Effector memory CD8-positive, alpha-beta T cell (primary cell): ENCODE data around the gene OPTC.
A peak's percentile ranks its signal among the peaks of the same experiment; 100 is the strongest.

Experiments
- ATAC-seq: fragments of 150-1000 bp; cut with Tn5 transposase; replicated peaks from 2 replicates; pipeline ENCODE4 v1.10.0; 2021; ENCODE audit warnings: mild to moderate bottlenecking, moderate library complexity
- DNase-seq, 3 experiments: peaks; one replicate each; pipeline ENCODE4 v3.0.0; 2021
- H3K27ac Mint-ChIP-seq, 2 donors: one replicate each; pipeline ENCODE4 v1.8.0; 2022; ENCODE audit warnings: mild to moderate bottlenecking in 2 of 2, mixed read lengths in 2 of 2, moderate library complexity in 2 of 2
- H3K27me3 Mint-ChIP-seq, 2 donors: one replicate each; pipeline ENCODE4 v1.8.0; 2022; ENCODE audit warnings: mixed read lengths in 2 of 2
- H3K36me3 Mint-ChIP-seq: one replicate; pipeline ENCODE4 v1.8.0; 2022; ENCODE audit warnings: mild to moderate bottlenecking, moderate library complexity, mixed read lengths; ENCODE audit not compliant: insufficient read depth
- H3K4me1 Mint-ChIP-seq, 2 donors: one replicate each; pipeline ENCODE4 v1.8.0; 2022; ENCODE audit warnings: low read depth in 2 of 2, mixed read lengths in 2 of 2
- H3K4me3 Mint-ChIP-seq, 2 donors: one replicate each; pipeline ENCODE4 v1.8.0; 2022; ENCODE audit warnings: mild to moderate bottlenecking in 2 of 2, mixed read lengths in 2 of 2, moderate library complexity in 2 of 2
- H3K9me3 Mint-ChIP-seq, 2 donors: one replicate each; pipeline ENCODE4 v1.8.0; 2022; ENCODE audit warnings: mixed read lengths in 2 of 2

OPTC gene

DNA sequence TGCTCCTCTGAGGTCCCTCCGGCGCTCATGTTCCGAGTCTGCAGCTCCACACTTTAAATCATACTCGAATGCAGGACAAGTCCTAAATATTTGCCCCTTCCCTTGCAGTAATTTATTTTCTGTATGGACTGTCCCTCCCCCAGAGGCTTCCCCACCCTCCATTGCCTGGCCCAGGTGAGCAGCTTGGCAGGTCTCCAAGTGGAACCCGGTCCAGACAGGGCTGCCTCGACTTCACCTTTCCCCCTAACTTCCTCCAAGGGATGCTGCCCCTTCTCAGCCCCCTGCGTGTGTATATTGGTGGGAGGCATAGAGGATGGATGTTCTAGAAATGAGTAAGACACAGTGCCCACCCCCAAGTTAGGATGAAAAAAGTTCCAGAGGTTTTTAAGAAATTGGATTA, 5.4 kb upstream of the OPTC start:
- Mint-ChIP-seq H3K27me3 (peaks cover 27 to 29% of the 10 kb centered on the region in 2 donors), H3K9me3 (no peaks in the 10 kb centered on the region), H3K4me1 (peaks cover 3 to 6% of the 10 kb centered on the region in 2 donors), H3K4me3 (peak overlapping the region; percentile 23 to 24), H3K27ac (no peak overlapping the region), H3K36me3 (no peaks in the 10 kb centered on the region)
- ATAC-seq (no peak), DNase-seq (no peak)

DNA sequence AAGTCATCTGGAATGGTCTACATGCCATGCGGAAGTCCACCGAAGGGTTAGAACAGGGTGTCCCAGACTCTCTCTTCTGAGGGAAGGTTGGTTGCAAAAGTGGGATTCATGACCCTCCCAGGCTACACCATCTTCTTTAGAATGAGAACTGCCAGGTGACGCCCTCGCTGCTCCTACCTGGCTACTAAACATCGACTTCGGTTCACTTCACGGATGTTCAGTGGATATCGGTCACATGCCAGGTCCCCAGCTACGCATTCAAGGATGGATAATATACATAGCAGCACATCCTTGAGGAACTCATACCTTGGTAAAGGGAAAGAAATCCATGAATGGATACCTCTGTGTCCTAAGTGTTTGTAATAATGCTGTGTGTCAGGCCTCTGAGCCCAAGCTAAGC, 3.3 kb upstream of the OPTC start:
- Mint-ChIP-seq H3K36me3 (no peaks in the 10 kb centered on the region), H3K9me3 (no peaks in the 10 kb centered on the region), H3K27me3 (peaks cover 34 to 37% of the 10 kb centered on the region in 2 donors), H3K4me3 (no peak overlapping the region), H3K27ac (no peak overlapping the region), H3K4me1 (peaks cover 3 to 6% of the 10 kb centered on the region in 2 donors)
- DNase-seq (no peak), ATAC-seq (no peak)

- Mint-ChIP-seq H3K27me3 (peaks cover 37 to 39% of the 10 kb centered on the region in 2 donors), H3K36me3 (no peaks in the 10 kb centered on the region), H3K4me1 (peaks cover 3 to 6% of the 10 kb centered on the region in 2 donors), H3K9me3 (no peaks in the 10 kb centered on the region), H3K4me3 (no peak overlapping the region), H3K27ac (no peak overlapping the region)
- ATAC-seq = no peak
- DNase-seq = no peak
Measured at GRCh38 chr1:203491664-203492063, 2.3 kb upstream of the OPTC start.

DNA sequence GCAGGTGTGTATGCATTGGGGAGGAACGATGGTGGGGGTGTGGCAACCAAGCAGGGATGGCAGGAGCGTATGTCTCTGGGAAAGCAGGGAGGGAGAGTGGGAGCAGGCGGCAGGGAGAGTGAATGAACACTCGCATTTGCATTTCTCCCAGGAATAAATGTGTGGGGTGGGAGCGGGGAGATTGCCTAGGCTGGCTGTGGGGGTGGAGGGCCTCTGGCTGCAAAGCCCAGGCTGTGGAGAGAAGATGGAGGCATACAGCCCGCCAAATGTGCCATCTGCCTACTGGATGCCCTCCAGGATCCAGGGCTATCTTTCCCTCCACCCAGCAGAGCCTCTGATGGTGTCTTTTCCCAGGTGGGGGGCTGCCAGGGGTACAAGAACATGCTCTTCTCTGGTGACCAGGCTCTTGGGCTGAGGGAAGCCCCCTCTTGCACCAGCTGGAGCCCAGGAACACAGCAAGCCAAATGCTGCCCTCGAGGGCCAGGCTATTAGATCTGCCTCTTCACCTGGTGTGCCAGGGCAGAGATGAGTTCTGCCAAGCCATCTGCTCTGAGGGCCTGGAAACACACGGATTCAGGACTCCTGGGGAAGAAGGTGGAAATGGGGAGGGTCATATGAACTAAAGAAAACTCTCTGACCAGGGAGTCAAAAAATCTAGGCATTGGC, 1.7 kb upstream of the OPTC start:
- no peaks in the 10 kb centered on the region for H3K36me3 Mint-ChIP-seq
- ATAC-seq = no peak
- DNase-seq = no peak
- H3K4me1 Mint-ChIP-seq = peaks cover 3 to 5% of the 10 kb centered on the region in 2 donors
- no peak overlapping the region for H3K4me3 Mint-ChIP-seq
- peaks cover 37 to 42% of the 10 kb centered on the region in 2 donors for H3K27me3 Mint-ChIP-seq
- no peaks in the 10 kb centered on the region for H3K9me3 Mint-ChIP-seq
- H3K27ac Mint-ChIP-seq = no peak overlapping the region

- ATAC-seq = no peak
- Mint-ChIP-seq H3K36me3 (no peaks in the 10 kb centered on the region), H3K27ac (no peak overlapping the region), H3K4me3 (no peak overlapping the region), H3K4me1 (peaks cover 2 to 3% of the 10 kb centered on the region in 2 donors), H3K27me3 (peaks cover 37 to 42% of the 10 kb centered on the region in 2 donors), H3K9me3 (no peaks in the 10 kb centered on the region)
- no peak for DNase-seq
Measured at GRCh38 chr1:203492748-203493130, 1.2 kb upstream of the OPTC start.

- no peak for ATAC-seq
- H3K9me3 Mint-ChIP-seq = no peaks in the 10 kb centered on the region
- H3K4me1 Mint-ChIP-seq = peaks cover 2% of the 10 kb centered on the region in 2 donors
- H3K27ac Mint-ChIP-seq = no peak overlapping the region
- no peak overlapping the region for H3K4me3 Mint-ChIP-seq
- no peak for DNase-seq
- H3K27me3 Mint-ChIP-seq = peaks cover 35 to 42% of the 10 kb centered on the region in 2 donors
- H3K36me3 Mint-ChIP-seq = no peaks in the 10 kb centered on the region
Measured at GRCh38 chr1:203495845-203496244, 1.9 kb downstream of the OPTC start.

DNA sequence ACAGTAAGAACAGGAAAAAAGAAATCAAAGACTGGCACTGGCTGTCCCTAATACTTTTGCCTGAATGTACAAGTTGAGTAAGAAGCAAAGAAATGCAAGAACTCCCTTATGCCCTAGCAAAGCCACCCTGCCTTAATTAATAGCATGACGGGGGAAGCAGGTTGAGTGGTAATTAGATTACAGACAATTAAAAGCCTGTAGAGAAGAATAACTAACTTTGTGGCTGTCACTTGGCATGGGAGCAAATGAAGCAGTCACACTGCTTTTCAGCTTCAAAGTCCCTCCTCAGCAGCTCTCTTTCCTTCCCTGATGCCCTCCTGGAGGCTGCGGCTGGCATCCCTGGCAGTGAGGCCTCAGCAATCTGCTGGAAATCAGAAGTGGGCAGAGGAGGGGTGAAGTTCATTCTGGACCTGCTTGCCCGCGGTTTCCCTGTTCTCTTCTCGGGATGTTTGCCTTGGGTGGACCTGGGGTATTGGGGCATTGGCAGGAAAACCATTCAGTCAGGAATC, 3.4 kb downstream of the OPTC start:
- peak overlapping the region in 1 of 2 donors; percentile 86 for H3K27ac Mint-ChIP-seq
- no peak for DNase-seq

GRCh38 chr1:203499643-203500278, 5.8 kb downstream of the OPTC start:
- DNase-seq = no peak
- ATAC-seq = peak; percentile 32
- H3K4me1 Mint-ChIP-seq = peaks cover 3 to 6% of the 10 kb centered on the region in 2 donors
- H3K27ac Mint-ChIP-seq = peak overlapping the region; percentile 9 to 22
- H3K4me3 Mint-ChIP-seq = no peak overlapping the region
- H3K9me3 Mint-ChIP-seq = no peaks in the 10 kb centered on the region
- peaks cover 8 to 11% of the 10 kb centered on the region in 2 donors for H3K27me3 Mint-ChIP-seq
- H3K36me3 Mint-ChIP-seq = no peaks in the 10 kb centered on the region

More for the DNA sequence above, 3.4 kb downstream of the OPTC start:
- Mint-ChIP-seq H3K9me3 (no peaks in the 10 kb centered on the region), H3K27me3 (peaks cover 20 to 27% of the 10 kb centered on the region in 2 donors), H3K36me3 (no peaks in the 10 kb centered on the region), H3K4me3 (no peak overlapping the region), H3K4me1 (peaks cover 2 to 3% of the 10 kb centered on the region in 2 donors)
- ATAC-seq = no peak

DNA sequence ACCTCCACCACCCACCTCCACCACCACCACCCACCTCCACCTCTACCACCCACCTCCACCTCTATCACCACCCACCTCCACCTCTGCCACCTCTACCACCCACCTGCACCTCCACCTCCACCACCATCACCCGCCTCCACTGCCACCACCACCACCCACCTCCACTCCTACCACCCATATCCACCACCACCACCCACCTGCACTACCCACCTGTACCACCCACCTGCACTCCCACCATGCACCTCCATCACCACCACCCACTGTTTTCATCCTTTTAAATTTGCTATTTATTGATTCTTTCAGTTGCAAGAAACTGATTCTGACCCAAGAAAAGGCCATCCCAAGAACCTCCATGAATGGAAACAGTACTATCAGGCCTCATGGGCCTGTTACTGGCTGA, 6.3 kb downstream of the OPTC start:
- Mint-ChIP-seq H3K36me3 (no peaks in the 10 kb centered on the region), H3K4me1 (peaks cover 3 to 6% of the 10 kb centered on the region in 2 donors), H3K27ac (peak overlapping the region; percentile 41 to 71), H3K27me3 (peaks cover 8 to 11% of the 10 kb centered on the region in 2 donors), H3K4me3 (no peak overlapping the region), H3K9me3 (no peaks in the 10 kb centered on the region)
- DNase-seq = no peak
- ATAC-seq = peak; percentile 14

DNA sequence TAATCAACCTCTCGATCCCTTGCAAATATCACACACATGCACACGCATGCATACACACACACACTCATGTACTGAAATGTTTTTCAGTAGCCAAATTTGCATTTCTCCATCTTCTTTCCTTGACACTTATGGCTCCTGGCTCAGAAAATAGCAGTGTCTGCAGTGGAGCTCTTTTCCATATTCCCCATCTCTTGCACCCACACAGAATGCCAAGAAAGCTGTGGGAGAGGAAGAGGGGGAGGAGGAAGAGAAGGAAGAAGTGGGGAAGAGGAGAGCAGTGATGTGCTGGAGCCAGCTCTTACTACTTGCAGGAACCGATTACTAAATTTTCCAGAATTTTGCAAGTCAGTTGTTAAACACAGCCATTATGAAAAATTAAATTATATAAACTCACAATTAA, 9.9 kb downstream of the OPTC start:
- no peak for DNase-seq
- no peak overlapping the region for H3K27ac Mint-ChIP-seq
- no peaks in the 10 kb centered on the region for H3K9me3 Mint-ChIP-seq
- H3K4me1 Mint-ChIP-seq = peaks cover 3 to 6% of the 10 kb centered on the region in 2 donors
- ATAC-seq = no peak
- peaks cover 0 to 11% of the 10 kb centered on the region in 2 donors for H3K27me3 Mint-ChIP-seq
- no peak overlapping the region for H3K4me3 Mint-ChIP-seq
- no peaks in the 10 kb centered on the region for H3K36me3 Mint-ChIP-seq

- Mint-ChIP-seq H3K9me3 (no peaks in the 10 kb centered on the region), H3K27ac (no peak overlapping the region), H3K4me3 (no peak overlapping the region), H3K4me1 (peaks cover 3 to 4% of the 10 kb centered on the region in 2 donors), H3K27me3 (peaks cover 0 to 11% of the 10 kb centered on the region in 2 donors), H3K36me3 (no peaks in the 10 kb centered on the region)
- peak; percentile 69 to 75 (median 74) for DNase-seq
- peak; percentile 73 for ATAC-seq
Measured at GRCh38 chr1:203504400-203505250, 10.7 kb downstream of the OPTC start.

DNA sequence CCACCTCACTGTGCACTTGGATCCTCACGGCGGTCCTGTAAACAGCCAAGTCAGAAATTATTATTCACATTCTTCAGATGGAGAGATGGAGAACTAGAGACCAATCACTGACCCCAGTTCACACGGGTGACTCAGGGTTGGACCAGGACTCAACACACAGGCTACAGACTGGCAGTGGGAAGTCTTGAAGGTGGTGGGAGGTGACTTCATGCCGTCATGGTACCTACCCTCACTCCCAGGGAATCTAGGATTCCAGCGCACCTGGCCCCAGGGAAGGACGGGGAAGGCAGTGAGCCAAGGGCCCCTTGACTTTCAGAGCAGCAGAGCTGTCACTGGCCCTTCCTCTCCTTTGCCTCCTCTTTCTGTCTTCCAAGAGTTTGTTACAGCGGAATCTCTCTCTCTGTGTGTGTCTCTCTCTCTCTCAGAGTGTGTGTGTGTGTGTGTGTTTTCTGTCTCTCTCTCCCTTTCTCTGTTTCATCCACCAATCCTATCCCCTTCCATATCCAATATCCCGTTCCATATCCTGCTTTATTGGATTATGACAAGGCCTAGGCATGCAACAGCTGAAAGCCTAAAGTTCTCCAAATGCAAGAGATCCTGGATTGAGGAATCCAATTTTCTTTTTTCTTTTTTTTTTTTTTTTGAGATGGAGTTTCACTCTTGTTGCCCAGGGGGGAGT, 11.7 kb downstream of the OPTC start:
- peaks cover 3 to 4% of the 10 kb centered on the region in 2 donors for H3K4me1 Mint-ChIP-seq
- ATAC-seq (no peak), DNase-seq (no peak)
- no peak overlapping the region for H3K4me3 Mint-ChIP-seq
- no peak overlapping the region for H3K27ac Mint-ChIP-seq
- H3K36me3 Mint-ChIP-seq = no peaks in the 10 kb centered on the region
- no peaks in the 10 kb centered on the region for H3K9me3 Mint-ChIP-seq
- H3K27me3 Mint-ChIP-seq = peaks cover 0 to 11% of the 10 kb centered on the region in 2 donors
